Non-pigmented ciliary epithelial cell (primary cell): ENCODE data around the gene CAMSAP1.

Experiments used
- DNase-seq: peaks from one replicate; pipeline ENCODE4 v3.0.0-alpha.2; 2010; ENCODE audit warnings: low read depth

Gene CAMSAP1

GRCh38 chr9:135774794-135775525 lies 132.4 kb downstream of the CAMSAP1 start:
- no peak for DNase-seq

GRCh38 chr9:135774239-135774747 lies 133.1 kb downstream of the CAMSAP1 start:
- no peak for DNase-seq

DNA sequence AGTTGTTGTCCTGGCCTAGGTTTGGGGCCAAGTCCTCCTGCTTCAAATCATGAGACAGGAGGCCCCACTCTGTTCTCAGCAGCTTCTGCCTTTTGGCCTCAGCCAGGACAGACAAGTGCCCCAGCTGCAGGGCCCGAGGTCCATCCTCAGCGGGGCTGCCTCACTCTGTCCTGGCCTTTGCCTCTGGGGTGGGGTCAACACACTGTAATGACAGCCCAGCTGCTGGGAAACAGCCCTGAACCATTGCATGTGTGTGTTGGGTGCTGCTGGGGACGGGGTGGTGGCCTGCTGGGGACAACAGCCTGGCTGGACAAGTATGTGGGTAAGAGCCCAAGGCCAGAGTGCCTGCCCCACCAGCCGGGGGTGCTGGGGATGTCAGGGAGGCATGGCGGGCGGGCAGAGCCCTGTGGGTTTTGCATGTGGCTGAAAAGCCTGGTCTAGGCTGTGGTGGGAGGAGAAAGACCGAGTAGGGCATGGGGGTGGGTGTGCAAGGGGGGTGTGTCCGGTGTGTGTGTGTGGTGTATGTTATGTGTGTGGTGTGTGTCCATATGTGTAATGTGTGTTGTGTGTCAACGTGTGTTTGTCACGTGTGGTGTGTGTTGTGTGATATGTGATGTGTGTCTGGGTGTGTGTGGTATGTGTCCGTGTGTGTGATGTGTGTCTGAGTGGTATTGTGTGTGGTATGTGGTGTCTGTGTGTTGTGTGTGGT lies 133.7 kb downstream of the CAMSAP1 start:
- DNase-seq = no peak

DNA sequence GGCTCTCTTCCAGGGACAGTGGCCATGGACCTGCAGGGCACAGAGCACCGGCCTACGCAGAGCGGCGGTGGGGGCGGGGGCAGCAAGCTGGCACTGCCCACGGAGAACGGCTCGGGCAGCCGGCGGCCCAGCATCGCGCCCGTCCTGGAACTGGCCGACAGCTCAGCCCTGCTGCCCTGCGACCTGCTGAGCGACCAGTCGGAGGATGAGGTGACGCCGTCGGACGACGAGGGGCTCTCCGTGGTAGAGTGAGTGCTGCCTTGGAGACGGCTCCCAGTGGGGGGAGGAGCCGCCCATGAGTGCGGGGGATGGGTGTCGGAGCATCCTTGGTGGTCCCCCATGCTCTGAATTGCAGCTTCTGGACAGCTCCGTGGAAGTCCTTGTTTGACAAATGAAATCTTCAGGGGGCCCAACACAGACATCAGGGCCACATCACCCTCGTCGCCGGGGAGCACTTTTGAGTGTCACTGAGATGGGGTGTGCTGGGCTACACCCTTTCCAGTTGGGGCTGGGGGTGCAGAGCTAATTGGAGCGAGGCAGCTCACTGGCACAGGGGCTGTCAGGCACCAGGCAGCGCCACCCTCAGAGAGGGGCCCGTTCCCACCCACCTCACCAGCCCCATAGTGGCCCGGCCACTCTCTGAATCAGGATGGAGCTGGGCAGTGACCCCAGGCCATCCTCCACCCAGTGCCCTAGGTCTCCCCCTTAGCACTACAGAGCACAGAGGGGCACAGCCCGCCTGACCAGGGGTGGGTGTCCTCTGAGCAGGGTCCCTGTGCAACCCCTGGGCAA lies 134.4 kb downstream of the CAMSAP1 start:
- no peak for DNase-seq

DNA sequence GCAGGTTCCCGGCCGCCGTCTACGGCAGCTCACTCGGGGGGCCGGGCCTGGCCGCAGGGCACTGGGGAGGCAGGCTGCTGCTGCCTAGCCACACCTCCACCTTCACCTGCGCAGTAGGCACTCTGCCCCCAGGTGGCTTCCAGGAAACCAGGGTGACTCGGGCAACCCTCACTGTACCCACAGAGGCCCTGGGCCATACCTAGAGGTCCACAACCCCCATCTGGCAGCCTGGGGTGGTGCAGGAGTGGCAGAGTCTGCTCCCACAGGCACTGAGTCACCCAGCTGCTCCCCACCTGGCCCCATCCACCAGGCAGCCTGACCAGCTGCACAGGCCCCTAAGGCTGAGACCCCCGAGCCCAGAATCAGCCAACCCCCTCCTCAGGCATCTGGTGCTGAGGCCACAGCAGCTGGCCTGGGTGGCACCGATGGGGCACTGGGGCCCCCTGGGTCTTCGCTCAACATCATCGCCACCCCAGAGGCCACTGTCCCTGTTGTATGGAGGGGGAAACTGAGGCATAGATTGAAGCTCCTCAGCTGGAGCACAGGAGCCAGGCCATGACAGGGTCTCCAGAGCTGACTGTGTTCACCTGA lies 135.2 kb downstream of the CAMSAP1 start:
- DNase-seq = no peak

DNA sequence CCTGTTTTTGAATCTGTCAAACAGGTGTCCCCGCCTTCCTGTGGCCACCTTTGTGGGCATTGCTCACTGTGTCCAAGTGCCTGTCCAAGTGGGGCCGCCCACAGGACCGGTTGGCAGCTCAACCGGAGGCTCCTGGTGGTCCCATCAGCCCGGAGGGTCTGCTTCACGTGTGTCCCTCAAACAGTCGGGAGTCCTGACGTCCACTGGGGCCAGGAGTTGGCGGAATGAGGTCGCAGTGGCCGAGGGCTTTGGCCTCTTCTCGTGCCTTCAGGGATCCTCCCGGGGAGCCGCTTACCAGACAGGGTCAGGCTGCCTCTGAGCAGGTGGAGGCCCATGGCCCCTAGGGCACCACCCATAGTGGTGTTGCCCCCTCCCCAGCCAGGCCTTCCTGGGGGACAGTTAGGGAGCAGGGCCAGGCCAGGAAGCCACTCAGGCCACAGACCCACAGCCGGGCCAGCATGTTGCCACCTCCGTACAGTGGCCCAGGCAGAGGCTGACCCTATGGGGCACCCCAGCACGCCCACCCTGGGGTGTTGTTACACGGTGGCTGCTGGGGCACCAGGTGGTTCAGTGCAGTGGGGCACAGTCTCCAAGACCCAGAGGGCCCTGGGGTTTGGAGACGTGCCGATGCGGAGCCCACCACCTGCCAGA lies 135.8 kb downstream of the CAMSAP1 start:
- DNase-seq = no peak

DNA sequence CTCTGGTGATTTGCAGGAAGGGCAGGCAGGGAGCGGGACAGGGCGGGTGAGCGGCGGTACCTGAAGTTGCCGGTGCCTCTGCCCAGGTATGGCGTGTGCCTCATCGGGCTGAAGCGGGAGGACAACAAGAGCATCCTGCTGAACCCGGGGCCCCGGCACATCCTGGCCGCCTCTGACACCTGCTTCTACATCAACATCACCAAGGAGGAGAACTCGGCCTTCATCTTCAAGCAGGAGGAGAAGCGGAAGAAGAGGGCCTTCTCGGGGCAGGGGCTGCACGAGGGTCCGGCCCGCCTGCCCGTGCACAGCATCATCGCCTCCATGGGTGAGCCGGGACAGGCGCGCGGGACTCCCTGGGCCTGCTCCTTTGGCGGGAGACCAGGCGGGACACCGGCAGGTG lies 136.6 kb downstream of the CAMSAP1 start:
- DNase-seq = no peak

GRCh38 chr9:135770203-135770535 lies 137.2 kb downstream of the CAMSAP1 start:
- no peak for DNase-seq

GRCh38 chr9:135769489-135770202 lies 137.7 kb downstream of the CAMSAP1 start:
- DNase-seq = no peak

DNA sequence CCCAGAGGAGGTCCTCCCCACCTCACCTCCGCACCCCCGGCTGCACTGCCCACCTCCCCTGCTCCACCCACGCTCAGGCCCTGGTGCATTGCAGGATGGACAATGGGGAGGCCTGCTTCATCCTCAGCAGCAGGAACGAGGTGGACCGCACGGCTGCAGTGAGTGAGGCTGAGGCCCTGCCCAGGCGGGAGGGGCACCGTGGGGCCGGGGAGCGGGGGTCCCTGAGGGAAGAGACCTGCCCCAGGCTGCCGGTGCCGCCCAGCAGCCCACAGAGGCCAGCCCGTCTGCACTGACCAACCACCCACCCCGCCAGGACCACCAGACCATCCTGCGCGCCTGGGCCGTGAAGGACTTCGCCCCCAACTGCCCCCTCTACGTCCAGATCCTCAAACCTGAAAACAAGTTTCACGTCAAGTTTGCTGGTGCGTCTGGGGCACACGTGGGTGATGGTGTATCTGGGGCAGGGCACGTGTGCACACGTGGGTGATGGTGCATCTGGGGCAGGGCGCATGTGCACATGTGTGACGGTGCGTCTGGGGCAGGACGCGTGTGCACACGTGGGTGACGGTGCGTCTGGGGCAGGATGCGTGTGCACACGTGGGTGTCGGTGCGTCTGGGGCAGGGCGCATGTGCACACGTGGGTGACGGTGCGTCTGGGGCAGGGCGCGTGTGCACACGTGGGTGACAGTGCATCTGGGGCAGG lies 138.7 kb downstream of the CAMSAP1 start:
- no peak for DNase-seq

GRCh38 chr9:135766707-135767106 lies 140.6 kb downstream of the CAMSAP1 start:
- no peak for DNase-seq

DNA sequence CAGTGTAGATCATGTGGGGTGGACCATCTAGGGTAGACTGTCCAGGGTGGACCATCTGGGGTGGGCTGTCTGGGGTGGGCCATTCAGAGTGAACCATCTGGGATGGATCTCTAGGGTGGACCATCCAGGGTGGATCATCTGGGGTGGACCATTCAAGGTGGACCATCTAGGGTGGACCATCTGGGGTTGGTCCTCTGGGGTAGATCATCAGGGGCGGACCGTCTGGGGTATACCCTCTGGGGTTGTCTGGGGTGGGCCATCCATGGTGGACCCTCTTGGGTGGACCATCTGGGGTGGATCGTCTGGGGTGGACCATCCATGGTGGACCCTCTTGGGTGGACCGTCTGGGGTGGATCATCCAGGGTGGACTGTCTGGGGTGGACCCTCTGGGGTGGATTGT lies 141.1 kb downstream of the CAMSAP1 start:
- no peak for DNase-seq

GRCh38 chr9:135765416-135765815 lies 141.9 kb downstream of the CAMSAP1 start:
- DNase-seq = no peak

DNA sequence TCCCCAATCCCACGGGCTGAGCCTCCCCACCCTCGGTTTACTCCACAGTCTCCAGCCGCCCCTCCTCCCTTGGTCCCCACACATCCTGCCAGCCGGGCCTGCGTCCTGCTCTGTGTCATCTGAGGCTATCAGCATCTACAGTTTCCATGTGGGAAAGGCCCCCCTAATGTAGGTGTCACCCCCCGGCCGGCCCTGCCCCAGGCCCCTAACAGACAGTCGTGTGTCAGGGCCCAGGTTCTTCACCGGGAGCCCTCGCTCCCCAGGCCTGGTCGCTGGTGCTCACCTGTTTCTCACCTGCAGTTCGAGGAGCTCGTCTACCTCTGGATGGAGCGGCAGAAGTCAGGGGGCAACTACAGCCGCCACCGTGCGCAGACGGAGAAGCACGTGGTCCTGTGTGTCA lies 142.6 kb downstream of the CAMSAP1 start:
- no peak for DNase-seq

GRCh38 chr9:135763716-135764446 lies 143.5 kb downstream of the CAMSAP1 start:
- no peak for DNase-seq

- no peak for DNase-seq
Observed at GRCh38 chr9:135762921-135763320, 144.4 kb downstream of the CAMSAP1 start.

GRCh38 chr9:135761845-135762168 lies 145.5 kb downstream of the CAMSAP1 start:
- DNase-seq = no peak

GRCh38 chr9:135761150-135761844 lies 146.0 kb downstream of the CAMSAP1 start:
- no peak for DNase-seq

DNA sequence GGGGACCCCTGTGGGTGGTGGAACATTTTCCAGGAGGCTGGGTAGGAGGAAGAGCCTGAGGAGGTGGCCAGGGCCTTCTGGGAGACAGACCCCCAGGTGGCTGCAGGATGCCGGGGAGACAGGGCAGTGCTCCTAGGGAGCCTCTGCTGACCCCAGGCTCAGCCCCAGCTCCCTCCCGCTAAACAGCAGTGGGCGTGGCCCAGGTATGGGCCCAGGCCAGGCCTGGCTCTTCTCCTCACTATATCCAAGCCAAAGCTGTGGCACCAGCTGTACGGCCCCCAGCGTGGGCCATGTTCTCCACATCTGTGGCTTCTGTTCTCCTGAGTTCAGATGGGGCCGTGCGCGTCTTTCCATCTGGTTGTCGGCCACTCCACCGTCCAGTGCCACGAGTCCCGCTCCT lies 146.9 kb downstream of the CAMSAP1 start:
- DNase-seq = no peak
